NCI-H510A (cell line): ENCODE results near the gene GBE1.

Experiments
- DNase-seq: peaks from one replicate; lab custom pipeline; 2025; lab: John Stamatoyannopoulos, UW

GBE1 gene

DNA sequence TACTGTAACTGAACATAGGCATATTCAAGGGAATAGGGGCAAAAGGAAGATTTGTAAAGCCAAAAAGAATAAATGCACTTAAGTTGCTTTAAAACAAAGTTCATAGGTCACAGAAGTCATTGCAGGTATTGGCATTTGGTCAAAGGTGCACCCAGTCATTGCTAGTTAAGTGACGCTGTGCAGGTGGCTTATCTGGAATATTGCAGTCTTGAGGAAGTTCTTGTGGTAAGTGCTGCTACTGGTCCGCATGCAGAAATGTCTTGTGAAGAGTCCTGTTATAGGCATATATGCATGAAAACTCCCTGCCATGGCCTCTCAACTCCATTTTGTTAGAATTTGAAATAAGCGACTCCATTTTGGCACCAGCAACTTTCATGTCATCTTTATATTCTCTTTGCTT is 293.1 kb downstream of the GBE1 start:
- no peak for DNase-seq

DNA sequence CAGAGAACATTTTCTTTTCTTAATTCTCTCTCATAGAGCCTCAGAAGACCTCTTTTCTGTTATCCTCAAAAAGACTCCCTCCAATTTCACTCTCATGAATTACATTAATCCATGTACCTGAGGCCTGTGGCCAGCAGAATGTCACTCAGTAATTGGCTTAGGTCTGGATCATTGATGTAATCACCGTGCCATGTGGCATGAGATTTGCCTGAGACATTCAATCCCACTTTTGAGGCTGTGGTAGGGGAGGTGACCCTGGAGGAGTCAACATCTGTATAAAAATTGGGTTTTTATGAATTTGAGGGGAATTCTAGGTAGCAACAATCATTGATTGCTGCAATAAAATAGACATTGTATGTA is 295.3 kb downstream of the GBE1 start:
- no peak for DNase-seq

DNA sequence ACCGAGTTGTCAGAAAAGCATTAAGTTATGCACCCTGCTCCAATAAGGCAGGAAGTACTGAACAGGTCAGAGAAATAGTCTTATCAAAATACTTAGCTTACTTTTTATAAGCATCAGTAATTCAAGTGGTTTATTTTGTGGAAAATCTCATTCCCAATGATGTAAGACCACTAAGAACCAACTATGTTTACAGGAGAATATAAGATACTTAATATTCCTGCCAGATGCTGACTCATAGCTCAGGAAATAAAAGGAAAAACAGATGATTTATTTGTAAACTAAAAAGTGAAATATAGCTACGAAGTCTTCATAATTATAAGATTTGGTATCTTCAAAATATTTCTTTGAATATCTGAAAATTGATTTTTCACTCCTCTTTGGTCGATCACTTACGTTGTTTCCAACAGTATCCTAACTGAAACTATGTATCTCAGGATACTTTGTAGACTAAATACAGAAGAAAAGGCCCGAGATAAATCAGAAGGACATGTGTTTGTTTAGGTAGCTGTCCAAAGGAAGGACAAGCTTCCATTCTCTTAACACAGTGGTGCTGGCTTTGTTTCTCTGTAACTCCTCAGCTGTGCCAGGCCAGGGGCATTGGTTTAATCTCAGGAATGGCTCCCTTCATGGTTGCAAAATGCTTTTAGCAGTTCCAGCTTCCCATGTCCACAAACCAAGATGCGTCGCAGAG is 295.8 kb downstream of the GBE1 start:
- no peak for DNase-seq

DNA sequence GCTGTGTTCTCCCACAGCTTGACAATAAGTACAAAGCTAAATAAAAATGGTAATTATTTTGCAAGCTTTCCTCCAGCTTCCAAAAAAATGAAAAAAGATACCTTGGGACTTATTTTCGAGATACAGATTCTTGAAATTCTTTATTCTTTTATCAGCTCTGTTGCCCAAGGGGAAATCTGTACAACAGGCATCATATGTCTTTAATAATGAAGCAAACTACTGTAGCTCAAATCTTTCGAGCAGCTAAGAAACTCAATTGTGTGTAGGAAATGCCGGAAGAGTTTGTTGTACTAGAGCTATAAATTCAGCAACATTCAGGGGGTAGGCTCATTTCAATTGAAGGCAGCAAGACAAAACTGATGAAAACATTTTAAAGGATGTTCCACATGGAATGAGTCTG is 297.7 kb downstream of the GBE1 start:
- DNase-seq, result no peak

DNA sequence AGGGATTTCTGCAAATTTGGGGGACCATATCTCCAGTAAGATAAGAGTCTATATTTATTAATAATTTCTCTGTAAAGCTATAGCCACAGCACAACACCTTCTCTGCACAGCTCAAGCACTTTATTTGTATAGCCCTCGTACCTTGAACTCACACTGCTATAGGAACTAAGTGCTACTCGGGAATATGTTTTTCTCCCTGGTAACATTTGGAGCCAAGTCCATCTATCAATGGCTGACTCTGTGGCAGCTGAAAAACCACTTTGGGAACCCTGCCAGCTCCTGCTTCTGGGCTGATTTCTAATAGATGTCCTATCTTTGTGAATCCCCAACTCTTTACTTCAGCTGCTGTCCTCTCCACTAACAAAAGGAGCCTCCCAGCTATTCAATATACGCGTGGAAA is 298.5 kb downstream of the GBE1 start:
- no peak for DNase-seq

DNA sequence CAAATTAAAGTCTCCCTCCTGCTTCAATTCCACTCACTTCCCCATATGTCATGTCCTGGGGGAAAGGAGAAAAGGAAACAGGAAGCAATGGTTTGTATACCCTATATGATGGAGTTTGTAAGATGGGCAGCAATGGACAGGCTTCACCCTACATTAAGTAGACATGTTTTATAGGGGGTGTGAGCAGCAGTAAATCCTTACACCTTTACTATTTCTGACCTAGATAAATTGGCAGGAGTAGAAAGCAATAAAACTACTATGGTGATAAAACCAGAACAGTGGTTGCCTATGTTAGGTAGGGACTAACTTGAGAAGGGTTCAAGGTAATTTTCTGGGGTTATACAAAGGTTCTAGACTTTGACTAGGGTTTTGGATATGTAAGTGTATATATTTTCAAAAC is 301.7 kb downstream of the GBE1 start:
- DNase-seq, result no peak

DNA sequence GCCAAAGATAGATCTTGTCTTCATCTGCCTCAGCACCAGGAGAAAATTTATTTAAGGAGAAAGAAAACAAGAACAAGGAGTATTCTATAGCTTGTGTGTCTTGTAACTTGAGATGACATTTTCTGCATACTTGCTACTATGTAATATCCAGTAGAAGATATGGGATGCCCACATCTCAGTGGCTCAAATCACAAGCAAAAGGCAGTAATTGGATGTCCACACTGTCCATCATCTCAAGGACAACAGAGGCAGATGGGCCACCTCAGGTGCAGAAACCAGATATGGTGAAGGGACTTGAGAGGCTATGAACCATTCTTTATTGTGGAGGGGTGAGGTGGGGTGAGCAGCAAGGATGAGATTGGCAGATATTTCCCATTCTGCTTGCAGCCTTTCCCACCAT is 309.0 kb downstream of the GBE1 start:
- peak; percentile 3 for DNase-seq

DNA sequence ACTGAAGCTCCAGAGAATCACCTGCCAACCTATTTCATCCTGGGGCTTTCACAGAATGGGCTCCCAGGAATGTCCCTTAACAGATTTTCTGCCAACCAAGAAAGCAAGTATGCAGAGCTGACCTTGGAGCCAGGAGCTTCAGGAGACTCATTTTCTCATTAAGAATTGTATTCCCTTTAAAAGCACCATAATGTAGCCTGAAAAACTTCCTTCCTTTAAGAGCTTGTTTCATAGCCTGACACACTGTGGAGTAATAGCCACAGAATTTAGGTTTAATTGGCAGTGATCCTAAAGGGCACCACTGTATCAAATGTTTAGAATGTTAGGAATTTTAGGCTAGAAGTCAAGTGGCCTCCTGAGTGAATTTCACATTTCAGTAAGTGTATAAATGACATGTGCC is 309.8 kb downstream of the GBE1 start:
- no peak for DNase-seq

DNA sequence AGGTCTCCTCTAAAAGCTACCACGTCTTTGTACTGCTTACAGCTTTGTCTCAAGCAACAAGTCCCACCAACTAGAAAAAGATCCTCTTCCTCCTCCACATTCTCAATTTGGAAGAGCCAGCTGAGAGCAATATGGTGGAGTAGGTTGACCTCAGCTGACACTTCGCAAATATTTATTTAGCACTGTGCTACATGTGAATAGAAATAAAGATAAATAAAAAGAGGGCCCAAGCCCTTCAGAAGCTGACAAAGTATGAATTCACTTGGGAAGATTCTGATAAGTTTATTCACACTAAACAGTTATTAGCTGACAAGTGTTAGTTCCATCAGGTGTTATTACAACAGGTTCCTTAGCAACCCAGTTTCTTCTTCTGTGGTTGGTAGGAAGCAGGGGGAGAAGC is 310.3 kb downstream of the GBE1 start:
- no peak for DNase-seq

DNA sequence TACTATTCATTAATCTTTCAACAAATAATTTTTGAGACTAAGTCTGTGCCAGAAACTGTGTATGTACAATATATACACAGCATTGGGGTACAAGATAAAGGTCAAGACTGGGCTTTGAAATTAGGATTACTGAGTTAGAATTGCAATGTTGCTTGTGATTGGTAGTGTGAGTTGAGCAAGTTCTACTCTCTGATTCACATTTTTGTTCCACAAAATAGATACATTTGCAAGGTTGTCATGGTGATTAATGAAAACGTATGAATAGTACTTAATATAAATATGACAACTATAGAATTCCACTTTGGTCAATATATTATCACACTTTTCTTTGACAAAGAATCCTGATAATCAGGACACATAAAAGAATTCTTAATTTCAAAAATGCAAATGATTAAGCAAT is 314.6 kb downstream of the GBE1 start:
- DNase-seq, result no peak

DNA sequence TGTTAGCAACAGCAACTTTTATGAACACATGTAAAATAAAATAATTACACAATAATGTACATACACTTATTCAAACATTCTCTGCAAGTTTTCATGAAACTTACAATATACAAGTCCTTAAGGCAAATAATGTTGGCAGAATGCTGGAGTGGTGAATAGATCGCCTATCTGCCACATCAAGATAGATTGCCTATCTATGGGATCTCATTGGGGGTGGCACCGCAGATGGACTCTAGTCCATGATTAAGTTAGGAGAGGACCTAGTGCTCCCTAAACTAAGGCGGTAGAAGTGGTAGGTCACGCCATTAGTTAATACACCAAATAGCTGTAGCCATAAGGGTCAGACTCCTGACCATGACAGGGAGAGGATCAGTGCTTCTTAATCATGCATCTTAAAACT is 315.7 kb downstream of the GBE1 start:
- DNase-seq, result no peak

DNA sequence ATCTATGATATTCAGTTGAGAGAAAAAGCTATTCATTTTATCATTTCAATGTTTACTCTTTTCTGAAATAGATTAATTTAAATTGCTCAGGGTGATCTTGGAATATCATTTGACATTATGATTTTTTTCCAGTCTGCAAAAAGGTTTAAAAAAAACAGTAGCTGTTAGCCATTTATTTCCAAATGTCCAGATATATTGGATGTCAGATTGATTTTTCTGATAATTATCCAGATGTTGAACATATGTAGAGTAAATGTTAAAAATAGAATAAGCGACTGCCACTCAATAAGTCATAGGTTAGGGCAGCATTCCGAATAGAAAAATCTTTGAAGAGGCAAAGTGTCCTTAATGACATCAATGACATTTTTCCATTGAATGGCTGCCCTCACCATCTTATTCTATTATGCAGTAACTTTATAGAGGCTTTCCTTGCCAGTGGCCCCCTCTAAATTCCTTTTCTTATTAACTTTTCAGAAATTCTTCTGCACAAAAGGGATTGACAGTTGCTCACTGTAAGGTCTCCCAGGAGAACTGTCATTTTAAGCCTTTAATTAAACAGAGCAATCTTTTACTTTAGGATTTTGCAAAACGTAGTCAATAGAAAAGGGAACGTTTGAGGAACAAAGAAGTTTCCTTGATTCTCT is 316.5 kb downstream of the GBE1 start:
- DNase-seq, result no peak

DNA sequence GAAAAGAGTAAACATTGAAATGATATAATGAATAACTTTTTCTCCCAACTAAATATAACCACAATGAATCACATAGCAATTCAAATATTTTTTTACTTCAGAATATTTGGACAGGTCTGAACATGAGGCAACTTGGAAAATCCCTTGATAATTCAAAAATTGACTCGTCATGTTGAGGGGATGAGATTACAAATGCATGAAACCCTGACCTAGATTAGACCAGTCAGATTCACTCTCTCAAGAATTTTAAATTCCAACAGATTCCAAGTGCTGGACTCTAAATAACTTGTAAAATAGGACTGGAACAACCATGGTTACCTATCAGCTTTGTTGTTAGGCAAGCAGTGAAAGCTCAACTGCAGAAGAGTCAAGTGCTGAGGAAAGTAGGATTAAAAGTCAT is 317.5 kb downstream of the GBE1 start:
- no peak for DNase-seq

DNA sequence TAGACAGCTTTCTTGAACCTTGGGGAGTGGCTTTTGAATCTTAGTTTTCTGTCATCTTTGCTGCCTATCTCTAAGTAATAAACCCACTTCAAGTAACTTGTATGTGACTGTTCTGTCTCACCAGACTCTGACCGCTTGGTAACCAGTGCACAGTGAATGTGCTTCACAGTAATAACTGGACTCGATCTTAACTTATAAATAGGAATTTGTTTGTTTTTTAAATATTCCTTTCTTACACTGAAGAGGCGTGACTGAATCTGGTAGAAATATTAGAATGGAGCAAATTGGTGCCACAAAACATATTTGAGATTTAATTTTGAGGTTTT is 318.0 kb downstream of the GBE1 start:
- no peak for DNase-seq

DNA sequence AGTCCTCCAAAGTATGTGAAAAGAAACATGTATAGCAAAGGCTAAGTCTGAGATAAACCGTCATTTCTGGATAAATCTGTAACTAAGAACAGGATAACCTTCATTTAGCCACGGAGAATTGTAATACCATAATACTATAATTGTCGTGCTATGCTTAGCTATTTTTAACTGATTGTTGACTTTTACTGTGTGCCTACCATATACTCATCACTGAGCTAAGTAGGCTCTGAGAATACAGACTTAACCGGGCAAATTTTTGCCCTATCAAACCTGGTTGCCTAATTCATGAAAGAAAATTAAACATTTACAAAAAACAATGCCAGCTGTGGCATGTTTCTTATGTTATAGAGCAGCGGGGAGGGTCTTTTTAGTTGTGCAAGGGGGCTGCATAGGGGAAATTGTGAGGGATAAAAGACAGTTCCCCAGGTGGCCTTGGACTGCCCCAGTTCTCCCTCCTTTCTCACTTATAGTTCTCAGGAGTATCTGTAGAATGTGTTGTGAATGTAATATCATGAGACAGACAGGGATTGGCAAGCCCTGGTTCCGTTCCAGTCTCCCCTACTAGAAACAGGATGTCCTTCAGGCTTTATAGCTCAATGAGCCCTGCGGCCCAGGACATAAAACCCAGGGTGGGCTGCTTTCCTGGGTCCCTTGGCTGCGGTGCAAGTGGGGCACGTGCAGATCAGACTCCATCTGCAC is 318.5 kb downstream of the GBE1 start:
- DNase-seq, result no peak

DNA sequence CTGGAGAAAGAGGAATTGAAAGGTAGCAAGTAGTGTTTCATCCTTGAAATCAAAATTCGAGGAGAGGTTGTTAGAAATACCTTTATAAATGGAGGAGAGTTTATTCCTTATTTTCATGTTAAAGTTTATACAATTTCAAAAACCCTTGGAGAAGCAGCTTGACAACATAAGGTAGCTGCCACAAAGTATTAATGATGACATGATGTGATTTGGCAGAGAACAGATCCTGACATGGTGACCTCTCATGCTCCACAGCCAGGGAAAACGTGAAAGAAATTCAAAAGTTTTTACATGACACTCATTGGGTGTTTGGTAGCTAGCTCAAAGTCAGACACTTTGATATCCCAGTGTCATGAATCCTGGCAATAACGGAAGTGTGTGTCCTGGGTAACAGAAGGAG is 320.8 kb downstream of the GBE1 start:
- DNase-seq, result no peak
